H9 (cell line): ENCODE results near the gene EDAR. TPM values are rescaled to one million over a fixed set of nuclear protein-coding genes. Genes with fewer than 3 reads are reported as not detected.

Experiments
- DNase-seq: peaks from one replicate; pipeline ENCODE4 v3.0.0-alpha.2; 2017
- H2AFZ ChIP-seq: one replicate; pipeline ENCODE4 v1.6.1; 2013; ENCODE audit warnings: mild to moderate bottlenecking, low read length, control low read depth, moderate library complexity
- H2AK5ac ChIP-seq: 2 replicates; pipeline ENCODE4 v1.6.1; 2013; ENCODE audit warnings: low read length, control low read depth, mixed read lengths; ENCODE audit not compliant: insufficient read length
- H2BK120ac ChIP-seq: one replicate; pipeline ENCODE4 v1.6.1; 2013; ENCODE audit warnings: low read depth, mild to moderate bottlenecking, low read length, control low read depth, inconsistent platforms; ENCODE audit not compliant: poor library complexity, severe bottlenecking
- H2BK12ac ChIP-seq: 2 replicates; pipeline ENCODE4 v1.6.1; 2013; ENCODE audit warnings: low read length, control low read depth, mixed read lengths, low read depth; ENCODE audit not compliant: insufficient read length
- H2BK15ac ChIP-seq: 2 replicates; pipeline ENCODE4 v1.6.1; 2013; ENCODE audit warnings: low read depth, low read length, control low read depth
- H2BK20ac ChIP-seq: one replicate; pipeline ENCODE4 v1.6.1; 2013; ENCODE audit warnings: low read depth, mild to moderate bottlenecking, low read length, control low read depth, inconsistent platforms; ENCODE audit not compliant: poor library complexity, severe bottlenecking
- H2BK5ac ChIP-seq: 2 replicates; pipeline ENCODE4 v1.6.1; 2013; ENCODE audit warnings: low read length, control low read depth, mixed read lengths; ENCODE audit not compliant: insufficient read length
- H3K14ac ChIP-seq: 2 replicates; pipeline ENCODE4 v1.6.1; 2013; ENCODE audit warnings: low read length, control low read depth; ENCODE audit not compliant: insufficient read depth
- H3K18ac ChIP-seq: 2 replicates; pipeline ENCODE4 v1.6.1; 2013; ENCODE audit warnings: low read depth, mild to moderate bottlenecking, mixed read lengths, low read length, control low read depth; ENCODE audit not compliant: insufficient read length
- H3K23ac ChIP-seq: 2 replicates; pipeline ENCODE4 v1.6.1; 2013; ENCODE audit warnings: low read length, control low read depth, mixed read lengths, low read depth; ENCODE audit not compliant: insufficient read length
- H3K23me2 ChIP-seq: 2 replicates; pipeline ENCODE4 v1.6.1; 2013; ENCODE audit warnings: low read depth, mild to moderate bottlenecking, mixed read lengths, low read length, control low read depth; ENCODE audit not compliant: insufficient read length, poor library complexity, severe bottlenecking
- H3K27ac ChIP-seq: 2 replicates; pipeline ENCODE4 v1.5.1; 2013; ENCODE audit warnings: low read length, control low read depth, mixed read lengths, low read depth; ENCODE audit not compliant: insufficient read length
- H3K27me3 ChIP-seq: 2 replicates; pipeline ENCODE4 v1.6.1; 2013; ENCODE audit warnings: low read length, control low read depth, inconsistent platforms; ENCODE audit not compliant: insufficient read depth
- H3K4ac ChIP-seq: 2 replicates; pipeline ENCODE4 v1.6.1; 2013; ENCODE audit warnings: low read depth, mild to moderate bottlenecking, control low read depth, inconsistent platforms, low read length, moderate library complexity
- H3K4me1 ChIP-seq: 2 replicates; pipeline ENCODE4 v1.6.1; 2013; ENCODE audit warnings: low read length, control low read depth, inconsistent platforms; ENCODE audit not compliant: insufficient read depth
- H3K4me2 ChIP-seq: 2 replicates; pipeline ENCODE4 v1.6.1; 2013; ENCODE audit warnings: low read length, control low read depth, mixed read lengths; ENCODE audit not compliant: insufficient read length, insufficient read depth
- H3K56ac ChIP-seq: 2 replicates; pipeline ENCODE4 v1.6.1; 2013; ENCODE audit warnings: low read depth, mild to moderate bottlenecking, mixed read lengths, low read length, control low read depth; ENCODE audit not compliant: insufficient read length
- H3K79me1 ChIP-seq: 2 replicates; pipeline ENCODE4 v1.6.1; 2013; ENCODE audit warnings: low read depth, mild to moderate bottlenecking, moderate library complexity, low read length, control low read depth, inconsistent platforms; ENCODE audit not compliant: insufficient read depth, poor library complexity, severe bottlenecking
- H3K79me2 ChIP-seq: 2 replicates; pipeline ENCODE4 v1.6.1; 2013; ENCODE audit warnings: low read length, control low read depth, inconsistent platforms; ENCODE audit not compliant: insufficient read depth
- H3K9ac ChIP-seq: 2 replicates; pipeline ENCODE4 v1.6.1; 2013; ENCODE audit warnings: low read length, control low read depth, mixed read lengths; ENCODE audit not compliant: insufficient read length; ENCODE audit errors: extremely low read depth
- H3K9me3 ChIP-seq: one replicate; pipeline ENCODE4 v1.6.1; 2013; ENCODE audit warnings: low read depth, low read length, inconsistent platforms; ENCODE audit not compliant: control insufficient read depth
- H3T11ph ChIP-seq: one replicate; pipeline ENCODE4 v1.6.1; 2013; ENCODE audit warnings: mild to moderate bottlenecking, low read length, control low read depth, inconsistent platforms
- H4K20me1 ChIP-seq: one replicate; pipeline ENCODE4 v1.6.1; 2013; ENCODE audit not compliant: control insufficient read depth, insufficient read length, insufficient read depth
- H4K5ac ChIP-seq: 2 replicates; pipeline ENCODE4 v1.6.1; 2013; ENCODE audit warnings: low read depth, mild to moderate bottlenecking, mixed read lengths, low read length, control low read depth; ENCODE audit not compliant: insufficient read length
- H4K8ac ChIP-seq: replicated peaks from 2 replicates; pipeline ENCODE4 v1.6.1; 2013; ENCODE audit warnings: low read length, control low read depth, mixed read lengths, low read depth; ENCODE audit not compliant: insufficient read length
- H4K91ac ChIP-seq: 2 replicates; pipeline ENCODE4 v1.6.1; 2013; ENCODE audit warnings: low read depth, mild to moderate bottlenecking, moderate library complexity, mixed read lengths, low read length, control low read depth; ENCODE audit not compliant: insufficient read length
- H3K27ac Mint-ChIP-seq, 3 experiments: 2 replicates in 2 of 3; 3 replicates in 1 of 3; pipeline ENCODE4 v1.8.0; 2020 to 2021; ENCODE audit warnings: mixed read lengths in 3 of 3, mild to moderate bottlenecking in 1 of 3, moderate library complexity in 1 of 3
- H3K27me3 Mint-ChIP-seq: 2 replicates; pipeline ENCODE4 v1.8.0; 2021; ENCODE audit warnings: low read depth, mild to moderate bottlenecking, moderate library complexity, mixed read lengths
- H3K36me3 Mint-ChIP-seq, 3 experiments: 2 replicates in 2 of 3; 3 replicates in 1 of 3; pipeline ENCODE4 v1.8.0; 2020 to 2021; ENCODE audit warnings: low read depth in 3 of 3, mixed read lengths in 3 of 3; ENCODE audit not compliant: insufficient read depth in 1 of 3
- H3K4me1 Mint-ChIP-seq, 2 experiments: 2 replicates each; pipeline ENCODE4 v1.8.0; 2020; ENCODE audit warnings: mixed read lengths in 2 of 2
- H3K4me3 Mint-ChIP-seq, 2 experiments: 2 replicates in 1 of 2; 3 replicates in 1 of 2; pipeline ENCODE4 v1.8.0; 2020 to 2021; ENCODE audit warnings: mild to moderate bottlenecking in 2 of 2, mixed read lengths in 2 of 2, moderate library complexity in 1 of 2
- H3K9me3 Mint-ChIP-seq, 2 experiments: 2 replicates in 1 of 2; 3 replicates in 1 of 2; pipeline ENCODE4 v1.8.0; 2020; ENCODE audit warnings: mild to moderate bottlenecking in 2 of 2, mixed read lengths in 2 of 2, moderate library complexity in 1 of 2
- CTCF ChIP-seq: fragments of 200-600 bp; sonication (generic); conservative IDR thresholded peaks from 3 replicates; pipeline ENCODE4 v1.8.0; 2021; ENCODE audit warnings: antibody characterized with exemption, mild to moderate bottlenecking
- WGBS: extraction: QIAGEN DNeasy Blood & Tissue Kit; methylation state at CpG from one replicate; pipeline ENCODE4 v1.1.7; 2013; ENCODE audit warnings: missing lambda C conversion rate, low lambda C conversion rate, mixed read lengths; ENCODE audit not compliant: insufficient read length; ENCODE audit errors: extremely low coverage; 5-methylcytosine and 5-hydroxymethylcytosine counted together
- total RNA-seq: library from RNA; stranded (reverse); gene quantifications from 2 replicates; pipeline ENCODE4 v1.2.1, GENCODE V29; 2021

EDAR gene
- total RNA-seq, 1 experiment from 2014 or later: not detected

GRCh38 chr2:109017017-109017416 is 28.0 kb upstream of the EDAR start:
- peaks cover 39% of the 10 kb centered on the region for H3K27me3 Mint-ChIP-seq
- no peak overlapping the region for H2BK20ac ChIP-seq
- no peak overlapping the region for H4K5ac ChIP-seq
- H2BK120ac ChIP-seq: no peak overlapping the region
- no peak overlapping the region for H3K9ac ChIP-seq
- H3K4me1 Mint-ChIP-seq: peaks cover 29 to 31% of the 10 kb centered on the region in 2 experiments
- no peak overlapping the region for H3K4me2 ChIP-seq
- no peak overlapping the region for H3K27ac Mint-ChIP-seq
- no peak overlapping the region for H3K27ac ChIP-seq
- H3K56ac ChIP-seq: no peak overlapping the region
- no peak overlapping the region for H2BK12ac ChIP-seq
- no peaks in the 10 kb centered on the region; the same call in 1 of the 2 replicates for H3K4me1 ChIP-seq
- H3K27me3 ChIP-seq: no peaks in the 10 kb centered on the region
- H3K79me2 ChIP-seq: no peaks in the 10 kb centered on the region
- no peak for TF ChIP-seq CTCF
- peaks cover 0 to 3% of the 10 kb centered on the region in 2 experiments; a peak in 1 of 5 replicates for H3K9me3 Mint-ChIP-seq
- no peak overlapping the region for H3K14ac ChIP-seq
- H3K18ac ChIP-seq: no peak overlapping the region
- no peak overlapping the region for H3K4me3 Mint-ChIP-seq
- H3K9me3 ChIP-seq: no peaks in the 10 kb centered on the region
- no peak overlapping the region for H4K91ac ChIP-seq
- H3K36me3 Mint-ChIP-seq: no peaks in the 10 kb centered on the region
- DNase-seq: no peak
- no peaks in the 10 kb centered on the region for H3K79me1 ChIP-seq
- no peak overlapping the region for H2AFZ ChIP-seq
- no peak overlapping the region for H2BK15ac ChIP-seq
- H3K4ac ChIP-seq: no peak overlapping the region
- no CpG with 5 or more reads among the region's 5 CpGs for WGBS
- no peak overlapping the region for H4K8ac ChIP-seq
- H4K20me1 ChIP-seq: no peaks in the 10 kb centered on the region
- H2AK5ac ChIP-seq: no peak overlapping the region
- H3T11ph ChIP-seq: no peak overlapping the region
- no peaks in the 10 kb centered on the region for H3K23me2 ChIP-seq
- no peak overlapping the region for H3K23ac ChIP-seq
- H2BK5ac ChIP-seq: no peak overlapping the region
